ENCODE data around the gene RANBP17.

DNA sequence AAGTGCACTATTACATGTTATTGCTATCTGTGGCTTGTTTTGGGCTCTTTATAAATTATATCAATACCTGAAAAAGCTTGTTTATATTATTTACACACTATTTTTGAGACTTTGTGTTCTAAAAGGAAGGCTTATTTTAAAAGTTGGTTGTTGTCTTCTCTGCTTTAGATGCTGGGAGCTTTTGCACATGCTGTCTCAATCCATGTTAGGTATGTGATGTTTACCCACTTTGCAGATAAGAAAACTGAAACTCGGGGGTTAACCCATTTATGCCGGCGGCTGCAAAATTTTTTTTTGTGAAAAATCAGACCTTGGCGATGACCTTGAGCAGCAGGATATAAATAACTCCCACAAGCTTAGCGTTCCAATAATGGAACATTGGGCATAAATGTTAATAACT is 212.9 kb downstream of the RANBP17 start:
- no peak for TF ChIP-seq ZNF263 (CRISPR knock-in tag; IDR thresholded peaks at IDR 0.05; ENCODE audit: borderline replicate concordance)
- TF ChIP-seq, protein P1, sequence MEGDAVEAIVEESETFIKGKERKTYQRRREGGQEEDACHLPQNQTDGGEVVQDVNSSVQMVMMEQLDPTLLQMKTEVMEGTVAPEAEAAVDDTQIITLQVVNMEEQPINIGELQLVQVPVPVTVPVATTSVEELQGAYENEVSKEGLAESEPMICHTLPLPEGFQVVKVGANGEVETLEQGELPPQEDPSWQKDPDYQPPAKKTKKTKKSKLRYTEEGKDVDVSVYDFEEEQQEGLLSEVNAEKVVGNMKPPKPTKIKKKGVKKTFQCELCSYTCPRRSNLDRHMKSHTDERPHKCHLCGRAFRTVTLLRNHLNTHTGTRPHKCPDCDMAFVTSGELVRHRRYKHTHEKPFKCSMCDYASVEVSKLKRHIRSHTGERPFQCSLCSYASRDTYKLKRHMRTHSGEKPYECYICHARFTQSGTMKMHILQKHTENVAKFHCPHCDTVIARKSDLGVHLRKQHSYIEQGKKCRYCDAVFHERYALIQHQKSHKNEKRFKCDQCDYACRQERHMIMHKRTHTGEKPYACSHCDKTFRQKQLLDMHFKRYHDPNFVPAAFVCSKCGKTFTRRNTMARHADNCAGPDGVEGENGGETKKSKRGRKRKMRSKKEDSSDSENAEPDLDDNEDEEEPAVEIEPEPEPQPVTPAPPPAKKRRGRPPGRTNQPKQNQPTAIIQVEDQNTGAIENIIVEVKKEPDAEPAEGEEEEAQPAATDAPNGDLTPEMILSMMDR (IDR thresholded peaks at IDR 0.05 in 2 of 3, conservative IDR thresholded peaks at IDR 0.05 in 1 of 3; ENCODE audit: insufficient read depth in 2 of 3, low read depth in 1 of 3, low read length in 3 of 3), result no peak
- TF ChIP-seq, protein P2, sequence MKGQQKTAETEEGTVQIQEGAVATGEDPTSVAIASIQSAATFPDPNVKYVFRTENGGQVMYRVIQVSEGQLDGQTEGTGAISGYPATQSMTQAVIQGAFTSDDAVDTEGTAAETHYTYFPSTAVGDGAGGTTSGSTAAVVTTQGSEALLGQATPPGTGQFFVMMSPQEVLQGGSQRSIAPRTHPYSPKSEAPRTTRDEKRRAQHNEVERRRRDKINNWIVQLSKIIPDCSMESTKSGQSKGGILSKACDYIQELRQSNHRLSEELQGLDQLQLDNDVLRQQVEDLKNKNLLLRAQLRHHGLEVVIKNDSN (CRISPR knock-in tag; IDR thresholded peaks at IDR 0.05), result no peak
- no peak for TF ChIP-seq SAFB2 (IDR thresholded peaks at IDR 0.05; ENCODE audit: borderline replicate concordance, low read depth, low read length, severe bottlenecking)
- no peak for TF ChIP-seq CHD2 (IDR thresholded peaks at IDR 0.05; ENCODE audit: low read depth, low read length)
- no peak for TF ChIP-seq XRCC3 (IDR thresholded peaks at IDR 0.05)
- no peak for TF ChIP-seq ETV6 (IDR thresholded peaks at IDR 0.05; ENCODE audit: borderline replicate concordance in 1 of 2, low read depth in 2 of 2, low read length in 1 of 2)
- no peak for TF ChIP-seq ETV6 (CRISPR knock-in tag; IDR thresholded peaks at IDR 0.05; ENCODE audit: borderline replicate concordance)

Measured in K562 (cell line).